GM21515 (cell line): ENCODE results near the gene SLC4A1.

ENCODE experiments used
- ATAC-seq: cut with Tn5 transposase; IDR thresholded peaks from one replicate; pipeline ENCODE4 v1.9.1; 2021; ENCODE audit not compliant: unreplicated experiment

The SLC4A1 gene

GRCh38 chr17:44284024-44284400, 16.1 kb upstream of the SLC4A1 start:
- ATAC-seq: no peak

DNA sequence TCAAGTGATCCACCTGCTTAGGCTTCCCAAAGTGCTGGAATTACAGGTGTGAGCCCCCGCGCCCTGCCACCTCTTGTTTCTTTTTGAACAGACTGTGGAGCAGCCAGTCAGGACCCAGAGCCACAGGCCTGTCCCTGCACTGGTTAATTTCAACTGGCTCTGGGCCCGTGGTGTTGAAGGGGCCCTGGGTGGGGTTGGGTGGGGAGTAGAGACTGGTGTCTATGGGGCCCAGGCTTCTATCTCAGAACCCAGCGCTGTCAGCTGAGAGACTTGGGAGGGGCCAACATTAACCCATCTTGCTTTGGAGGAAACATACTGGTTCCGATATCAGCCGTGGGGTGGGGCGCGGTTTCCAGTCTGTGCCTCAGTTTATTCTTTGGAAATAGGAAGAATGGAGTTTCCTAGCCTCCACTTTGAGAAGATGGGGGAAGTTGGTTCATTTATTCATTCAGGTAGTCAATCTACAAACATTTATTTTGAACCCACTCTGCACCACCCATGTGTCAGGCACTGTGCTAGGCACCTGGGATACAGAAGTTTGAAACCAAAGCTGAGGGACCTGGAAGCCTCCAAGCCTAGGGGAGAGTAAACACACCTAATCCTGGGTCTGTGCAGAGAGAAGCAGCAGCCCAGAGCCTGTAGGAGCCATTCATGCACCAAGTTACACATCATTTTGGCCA, 15.5 kb upstream of the SLC4A1 start:
- ATAC-seq: no peak

- ATAC-seq: no peak
These were observed 14.3 kb upstream of the SLC4A1 start for GRCh38 chr17:44282264-44282663.

GRCh38 chr17:44281570-44281969, 13.6 kb upstream of the SLC4A1 start:
- no peak for ATAC-seq

- ATAC-seq: no peak
These were observed 12.5 kb upstream of the SLC4A1 start for GRCh38 chr17:44280392-44280937.

- peak; percentile 74 for ATAC-seq
These were observed 11.9 kb upstream of the SLC4A1 start for GRCh38 chr17:44279666-44280391.

GRCh38 chr17:44279346-44279665, 11.4 kb upstream of the SLC4A1 start:
- ATAC-seq: no peak

GRCh38 chr17:44277976-44278375, 10.0 kb upstream of the SLC4A1 start:
- ATAC-seq: no peak

DNA sequence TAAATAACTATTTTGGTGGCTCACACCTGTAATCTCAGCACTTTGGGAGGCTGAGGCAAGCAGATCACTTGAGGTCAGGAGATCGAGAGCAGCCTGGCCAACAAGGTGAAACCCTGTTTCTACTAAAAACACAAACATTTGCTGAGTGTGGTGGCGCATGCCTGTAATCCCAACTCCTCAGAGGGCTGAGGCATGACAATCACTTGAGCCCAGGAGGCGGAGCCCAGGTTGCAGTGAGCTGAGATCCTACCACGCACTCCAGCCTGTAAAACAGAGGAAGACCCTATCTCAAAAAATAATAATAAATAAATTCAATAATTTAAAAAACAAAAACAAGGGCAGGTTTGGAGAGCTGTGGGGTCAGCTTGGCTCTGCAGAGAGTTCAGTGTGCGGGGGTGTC, 5.7 kb upstream of the SLC4A1 start:
- no peak for ATAC-seq

DNA sequence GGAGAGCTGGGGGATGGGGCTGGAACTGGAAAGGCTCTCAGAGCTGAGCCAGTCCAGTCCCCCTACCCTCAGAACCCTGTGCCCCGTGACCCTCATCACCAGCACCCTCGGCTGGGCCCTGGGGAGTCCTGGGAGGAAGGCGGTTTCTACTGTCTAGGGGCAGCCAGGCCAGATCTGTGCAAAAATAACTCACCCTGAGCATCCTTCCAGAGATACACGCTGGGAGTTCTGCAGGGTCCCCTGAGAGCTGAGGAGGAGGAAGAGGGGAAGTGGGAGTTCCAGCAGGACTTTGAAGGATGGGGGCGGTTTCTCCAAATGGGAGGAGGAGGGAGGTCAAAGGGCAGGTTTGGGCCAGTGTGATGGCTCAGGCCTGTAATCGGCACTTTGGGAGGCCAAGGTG, 5.0 kb upstream of the SLC4A1 start:
- ATAC-seq: no peak

- no peak for ATAC-seq
These were observed 4.5 kb upstream of the SLC4A1 start for GRCh38 chr17:44272321-44272951.

- ATAC-seq: no peak
These were observed 1.8 kb upstream of the SLC4A1 start for GRCh38 chr17:44269535-44270240.

DNA sequence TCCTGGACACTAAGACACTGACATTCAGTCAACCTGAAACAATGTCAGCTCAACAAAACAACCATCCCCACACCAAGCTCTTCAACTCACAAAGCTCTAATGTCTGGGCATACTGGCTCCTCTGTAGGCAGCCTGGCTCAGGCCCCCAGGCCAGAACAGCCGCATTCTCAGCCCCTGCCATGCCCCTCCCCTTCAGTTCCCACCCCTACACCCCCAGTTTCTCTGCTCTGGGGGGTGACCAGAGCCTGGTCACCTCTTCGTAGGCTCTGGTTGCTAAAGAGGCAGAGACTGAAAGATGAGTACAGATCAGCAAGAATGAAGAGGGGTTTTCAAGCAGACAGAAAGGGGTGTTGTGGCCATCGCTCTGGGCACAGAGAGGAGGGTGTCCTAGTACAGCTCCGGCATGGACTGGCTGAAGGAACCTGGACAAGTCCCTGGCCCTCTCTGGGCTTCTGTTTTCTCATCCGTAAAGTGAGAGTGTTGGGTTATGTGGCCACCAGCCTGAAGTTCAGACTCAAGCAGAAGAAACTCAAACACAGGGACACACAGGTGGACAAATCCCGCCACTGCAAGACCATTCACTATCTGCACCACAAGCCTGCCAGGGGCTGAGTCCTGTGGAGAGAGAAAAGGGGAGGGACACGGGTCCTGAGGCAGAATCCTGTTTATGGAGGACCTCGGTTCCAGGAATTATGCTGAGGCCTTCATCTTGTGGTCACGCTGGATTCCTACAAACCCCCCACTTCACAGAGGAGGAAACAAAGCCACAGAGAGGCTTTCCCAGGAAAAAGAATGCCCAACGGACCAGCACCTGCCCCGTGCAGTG, 987 bp upstream of the SLC4A1 start:
- no peak for ATAC-seq

GRCh38 chr17:44267165-44267455, 825 bp downstream of the SLC4A1 start:
- ATAC-seq: no peak

DNA sequence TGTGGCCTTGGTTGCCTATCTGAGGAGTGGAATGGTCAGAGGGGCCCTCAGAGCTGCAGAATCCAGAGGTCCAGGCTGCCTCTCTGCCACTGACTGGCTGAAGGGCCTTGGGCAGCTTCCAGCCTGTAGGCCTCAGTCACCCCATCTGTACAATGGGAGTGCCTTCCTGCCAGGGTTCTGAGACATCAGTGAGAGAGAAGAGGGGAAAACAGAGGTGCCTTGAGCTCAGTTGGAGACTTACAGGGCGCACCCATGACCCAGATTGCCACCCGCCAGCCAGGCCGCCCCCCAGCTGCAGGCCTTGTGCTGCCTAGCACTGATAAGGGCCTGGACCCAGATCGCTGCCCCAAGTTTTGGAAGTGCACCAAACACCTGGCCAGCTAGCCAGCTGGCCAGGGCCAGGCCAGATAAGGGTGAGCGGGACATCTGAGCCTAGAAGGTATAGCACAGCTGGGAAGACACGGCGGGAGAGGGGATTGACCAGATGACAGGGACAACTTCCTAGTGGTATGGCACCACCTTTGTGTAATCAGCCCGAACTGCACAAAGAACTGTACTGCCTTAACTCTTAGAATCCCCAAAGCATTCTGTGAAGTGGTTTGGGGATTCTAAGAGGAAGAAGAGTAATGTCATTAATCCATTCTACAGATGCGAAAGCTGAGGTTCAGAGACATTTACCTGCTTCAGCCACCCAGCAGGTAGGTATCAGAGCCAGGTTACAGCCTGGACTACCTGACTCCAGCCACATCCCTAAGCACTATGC, 1.4 kb downstream of the SLC4A1 start:
- no peak for ATAC-seq

GRCh38 chr17:44263345-44263902, 4.5 kb downstream of the SLC4A1 start:
- ATAC-seq: no peak

GRCh38 chr17:44262654-44263225, 5.2 kb downstream of the SLC4A1 start:
- no peak for ATAC-seq

- no peak for ATAC-seq
These were observed 7.6 kb downstream of the SLC4A1 start for GRCh38 chr17:44260296-44260695.

DNA sequence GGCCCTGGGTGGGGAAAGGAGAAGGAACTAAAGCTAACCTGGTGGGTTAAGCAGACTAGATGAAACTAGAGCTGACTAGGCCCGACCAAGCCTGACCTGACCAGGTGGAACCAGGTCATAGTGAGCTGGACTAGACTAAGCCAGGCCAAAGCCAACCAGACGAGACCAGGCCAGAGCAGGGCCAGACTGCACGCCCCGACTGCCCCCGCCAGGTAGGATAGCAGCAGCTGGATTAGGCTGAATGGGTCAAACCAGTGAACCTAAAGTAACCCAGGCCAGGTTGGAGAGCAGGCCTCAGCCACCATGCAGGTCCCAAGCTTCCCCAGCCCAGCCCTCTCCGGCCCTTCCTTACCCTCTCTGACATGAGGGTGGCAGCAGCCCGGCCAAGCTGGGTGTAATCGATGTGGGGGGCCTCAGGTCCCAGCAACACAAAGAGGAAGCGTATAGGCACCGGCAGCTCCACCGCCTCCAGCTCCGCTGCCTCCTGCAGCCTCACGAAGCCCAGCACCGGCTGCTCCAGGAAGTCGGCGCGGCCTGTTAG, 9.1 kb downstream of the SLC4A1 start:
- ATAC-seq: no peak
